GM23338 (cell line): ENCODE results near the gene TLCD3B. TPM values are rescaled to one million over a fixed set of nuclear protein-coding genes. Genes with fewer than 3 reads are reported as not detected.

Experiments used
- ATAC-seq: fragments of 200-7000 bp; cut with Tn5 transposase; 3 replicates; pipeline ENCODE4 v1.9.1; 2020
- DNase-seq: peaks from one replicate; pipeline ENCODE4 v3.0.0-alpha.2; 2015; ENCODE audit warnings: low spot score
- H2AFZ ChIP-seq: fragments of 200-600 bp; sonication (generic); 2 replicates; pipeline ENCODE4 v1.8.0; 2016; ENCODE audit warnings: antibody characterized with exemption, mild to moderate bottlenecking, moderate library complexity
- H3F3A ChIP-seq: fragments of 200-600 bp; sonication (generic); replicated peaks from 2 replicates; pipeline ENCODE4 v1.8.0; 2017; ENCODE audit warnings: antibody characterized with exemption, mixed run types, low read depth
- H3K27ac ChIP-seq: fragments of 200-600 bp; sonication (generic); 2 replicates; pipeline ENCODE4 v1.6.1; 2016; ENCODE audit warnings: low read depth
- H3K27me3 ChIP-seq: fragments of 200-600 bp; sonication (generic); 2 replicates; pipeline ENCODE4 v1.8.0; 2016; ENCODE audit warnings: mild to moderate bottlenecking, mixed run types, moderate library complexity; ENCODE audit not compliant: insufficient read depth
- H3K36me3 ChIP-seq: fragments of 200-600 bp; sonication (generic); 2 replicates; pipeline ENCODE4 v1.8.0; 2016; ENCODE audit warnings: mild to moderate bottlenecking; ENCODE audit not compliant: insufficient read depth
- H3K4me1 ChIP-seq: fragments of 200-600 bp; sonication (generic); 2 replicates; pipeline ENCODE4 v1.8.0; 2016; ENCODE audit warnings: mild to moderate bottlenecking, moderate library complexity; ENCODE audit not compliant: insufficient read depth
- H3K4me2 ChIP-seq: fragments of 200-600 bp; sonication (generic); 2 replicates; pipeline ENCODE4 v1.7.1; 2017; ENCODE audit warnings: mixed run types
- H3K4me3 ChIP-seq: fragments of 200-600 bp; sonication (generic); 2 replicates; pipeline ENCODE4 v1.6.1; 2016; ENCODE audit warnings: mixed run types
- H3K79me2 ChIP-seq: fragments of 200-600 bp; sonication (generic); replicated peaks from 2 replicates; pipeline ENCODE4 v1.8.0; 2017; ENCODE audit warnings: mild to moderate bottlenecking; ENCODE audit not compliant: insufficient read depth
- H3K9me2 ChIP-seq: fragments of 200-600 bp; sonication (generic); 2 replicates; pipeline ENCODE4 v1.8.0; 2017; ENCODE audit not compliant: insufficient read depth
- H4K20me1 ChIP-seq: fragments of 200-600 bp; sonication (generic); replicated peaks from 2 replicates; pipeline ENCODE4 v1.8.0; 2017; ENCODE audit warnings: mild to moderate bottlenecking; ENCODE audit not compliant: insufficient read depth
- H3K27ac Mint-ChIP-seq: 2 replicates; pipeline ENCODE4 v1.8.0; 2020; ENCODE audit warnings: inconsistent platforms, mild to moderate bottlenecking, moderate library complexity, mixed read lengths
- H3K27me3 Mint-ChIP-seq: 3 replicates; pipeline ENCODE4 v1.8.0; 2022; ENCODE audit warnings: low read depth, mild to moderate bottlenecking, moderate library complexity, mixed read lengths, inconsistent platforms; ENCODE audit not compliant: insufficient read depth, poor library complexity
- H3K36me3 Mint-ChIP-seq: 3 replicates; pipeline ENCODE4 v1.8.0; 2021; ENCODE audit warnings: low read depth, mild to moderate bottlenecking, inconsistent platforms, moderate library complexity, mixed read lengths
- H3K4me1 Mint-ChIP-seq: 3 replicates; pipeline ENCODE4 v1.8.0; 2020; ENCODE audit warnings: mild to moderate bottlenecking, inconsistent platforms, mixed read lengths
- H3K4me3 Mint-ChIP-seq: 3 replicates; pipeline ENCODE4 v1.8.0; 2021; ENCODE audit warnings: moderate library complexity, mild to moderate bottlenecking, inconsistent platforms, mixed read lengths
- H3K9me3 Mint-ChIP-seq: 3 replicates; pipeline ENCODE4 v1.8.0; 2020; ENCODE audit warnings: moderate library complexity, mild to moderate bottlenecking, inconsistent platforms, mixed read lengths
- CTCF ChIP-seq, 2 experiments: fragments of 200-600 bp in 1 of 2; sonication (generic) in 1 of 2; conservative IDR thresholded peaks; 2 replicates each; pipeline versions ENCODE4 v1.5.1 to v1.6.1; 2016 to 2017; ENCODE audit warnings: antibody characterized with exemption in 2 of 2, low read depth in 2 of 2, mild to moderate bottlenecking in 2 of 2, moderate library complexity in 1 of 2
- JUNB ChIP-seq: IDR thresholded peaks from one replicate; pipeline ENCODE4 v1.6.1; 2016; ENCODE audit warnings: antibody characterized with exemption; ENCODE audit not compliant: unreplicated experiment
- POLR2AphosphoS5 ChIP-seq: IDR thresholded peaks from 2 replicates; pipeline ENCODE4 v1.6.1; 2016; ENCODE audit warnings: antibody characterized with exemption, low read depth
- REST ChIP-seq: IDR thresholded peaks from one replicate; pipeline ENCODE4 v1.6.1; 2018; ENCODE audit warnings: antibody characterized with exemption; ENCODE audit not compliant: unreplicated experiment
- STAT1 ChIP-seq: IDR thresholded peaks from one replicate; pipeline ENCODE4 v1.6.1; 2016; ENCODE audit warnings: antibody characterized with exemption; ENCODE audit not compliant: unreplicated experiment
- ZNF114 ChIP-seq: fragments of 250-450 bp; sonication (Bioruptor Pico); IDR thresholded peaks from 2 replicates; pipeline ENCODE4 v1.5.0; 2020; ENCODE audit warnings: mild to moderate bottlenecking, moderate library complexity
- polyA plus RNA-seq: library from polyadenylated mRNA; unstranded; fragments of >200 nt; fragmentation: Nextera tagmentation; extraction: Ambion mirVana; gene quantifications from 2 replicates; pipeline ENCODE4 v1.2.1, GENCODE V29; 2016
- total RNA-seq: library from RNA; depleted of rRNA; stranded (reverse); fragments of >200 nt; shearing (Covaris generic); gene quantifications from 2 replicates; pipeline ENCODE4 v1.2.3, GENCODE V29; 2014

TLCD3B gene
- total and polyA plus RNA-seq, 2 experiments from 2014 or later = 14.2 to 37.4 TPM

DNA sequence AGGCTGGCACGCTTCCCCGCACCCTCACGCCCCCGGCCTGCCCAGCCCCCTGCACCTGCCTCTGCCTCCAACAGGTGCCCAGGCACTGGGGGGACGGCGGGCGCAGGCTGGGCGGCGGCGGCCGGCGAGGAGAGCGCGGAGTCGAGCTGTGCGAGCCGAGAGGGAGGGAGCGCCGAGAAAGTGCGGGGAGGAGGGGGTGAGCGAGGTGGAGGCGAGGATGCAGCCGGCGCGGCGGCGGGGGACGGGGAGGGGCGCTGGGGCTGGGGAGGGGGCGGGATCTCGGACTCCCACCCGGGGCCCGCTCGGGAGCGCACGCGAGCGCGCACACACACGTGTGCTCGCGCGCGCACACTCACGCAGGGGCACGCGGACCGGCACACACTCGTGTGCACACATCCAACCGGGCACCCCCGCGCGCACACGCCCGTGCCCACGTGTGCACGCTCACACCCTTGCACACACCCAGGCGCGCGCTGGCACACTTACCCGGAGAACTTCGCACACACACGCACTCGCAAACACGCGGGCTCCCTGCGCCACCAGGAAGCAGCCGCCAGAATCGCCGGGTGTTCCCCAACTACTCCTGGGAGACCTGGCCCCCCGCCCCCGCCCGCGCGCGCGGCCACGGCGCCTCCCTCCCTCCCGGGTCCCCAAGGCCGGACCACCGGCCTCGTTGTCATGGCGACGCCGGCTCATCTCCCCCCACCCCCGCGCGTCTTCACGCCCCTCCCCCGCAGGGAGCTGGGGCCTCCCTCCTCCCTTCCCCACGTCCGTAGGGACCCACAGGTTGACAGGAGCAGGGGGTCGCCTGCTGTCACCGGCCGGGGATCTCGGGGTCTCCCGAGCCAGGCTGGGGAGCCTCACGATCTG lies 20.0 kb downstream of the TLCD3B start, which contains the start of gene DOC2A:
TSS of gene DOC2A (minus strand) at position 184 of the 870 bp plus-strand sequence. CDS start 805 bp downstream, outside the sequence.
- peak within 1 kb of the TSS; percentile 91 for H3K4me3 ChIP-seq
- Mint-ChIP-seq H3K27me3 (peaks cover 28% of the 10 kb centered on the region), H3K36me3 (no peaks in the 10 kb centered on the region), H3K4me3 (peak within 1 kb of the TSS; percentile 83), H3K27ac (no peak within 1 kb of the TSS), H3K4me1 (peaks cover 23% of the 10 kb centered on the region), H3K9me3 (peaks cover 2% of the 10 kb centered on the region; the same call in 1 of the 3 replicates)
- H3K4me2 ChIP-seq = peak within 1 kb of the TSS; percentile 95
- H3K27me3 ChIP-seq = peaks cover 33% of the 10 kb centered on the region
- no peaks in the 10 kb centered on the region for H3K36me3 ChIP-seq
- no peaks in the 10 kb centered on the region for H3K9me2 ChIP-seq
- TF ChIP-seq REST (no peak), POLR2AphosphoS5 (no peak), ZNF114 (CRISPR knock-in tag) (no peak), CTCF (conservative IDR thresholded peaks at IDR 0.05; ENCODE audit: low read depth in 2 of 2) (no peak), STAT1 (no peak)
- no peaks in the 10 kb centered on the region for H3K79me2 ChIP-seq
- DNase-seq = peak; percentile 87
- peaks cover 11% of the 10 kb centered on the region; the same call in 1 of the 2 replicates for H3K4me1 ChIP-seq
- 0 out of 2 replicates have a peak, but pooled peaks cover 4% of the 10 kb centered on the region for H3F3A ChIP-seq
- H2AFZ ChIP-seq = peak within 1 kb of the TSS; percentile 87
- no peaks in the 10 kb centered on the region for H4K20me1 ChIP-seq
- no peak within 1 kb of the TSS for H3K27ac ChIP-seq
- peak; percentile 69 for ATAC-seq

- Histone ChIP-seq H3K4me2 (peak overlapping the region; percentile 95), H3K9me2 (no peaks in the 10 kb centered on the region), H3K27me3 (peaks cover 33% of the 10 kb centered on the region), H3K79me2 (no peaks in the 10 kb centered on the region), H3F3A (0 out of 2 replicates have a peak, but pooled peaks cover 4% of the 10 kb centered on the region), H3K4me1 (peaks cover 11% of the 10 kb centered on the region; the same call in 1 of the 2 replicates), H4K20me1 (no peaks in the 10 kb centered on the region), H3K4me3 (peak overlapping the region; percentile 91), H3K36me3 (no peaks in the 10 kb centered on the region), H2AFZ (peak overlapping the region; percentile 87), H3K27ac (no peak overlapping the region)
- peak overlapping the region; percentile 83 for H3K4me3 Mint-ChIP-seq
- no peaks in the 10 kb centered on the region for H3K36me3 Mint-ChIP-seq
- peak; percentile 22 for ATAC-seq
- H3K9me3 Mint-ChIP-seq = peaks cover 2% of the 10 kb centered on the region; the same call in 1 of the 3 replicates
- H3K27me3 Mint-ChIP-seq = peaks cover 34% of the 10 kb centered on the region
- DNase-seq = peak; percentile 30
- H3K27ac Mint-ChIP-seq = no peak overlapping the region
- H3K4me1 Mint-ChIP-seq = peaks cover 23% of the 10 kb centered on the region
- no peak for TF ChIP-seq JUNB
Measured at GRCh38 chr16:30009990-30010843, 20.9 kb downstream of the TLCD3B start.
